ENCODE measurements around the gene PCK1.

Gene PCK1

GRCh38 chr20:57583289-57584257 is 22.7 kb downstream of the PCK1 start:
- H3K4me3 ChIP-seq (ENCODE audit: low read depth, low read length): no peak overlapping the region
- no peak for DNase-seq (ENCODE audit: low read depth)
- no peak for TF ChIP-seq CTCF (IDR thresholded peaks at IDR 0.05; ENCODE audit: low read depth, low read length, missing control alignments)
- in situ Hi-C loops (cut with HindIII; ENCODE audit: low sequenced_read_pairs): no loop called here

GRCh38 chr20:57584768-57585461 is 24.0 kb downstream of the PCK1 start:
- in situ Hi-C loops (cut with HindIII; ENCODE audit: low sequenced_read_pairs): no loop called here
- no peak for DNase-seq (ENCODE audit: low read depth)

GRCh38 chr20:57585466-57586213 is 24.7 kb downstream of the PCK1 start:
- H3K4me3 ChIP-seq (ENCODE audit: low read depth, low read length): no peak overlapping the region
- in situ Hi-C loops (cut with HindIII; ENCODE audit: low sequenced_read_pairs): no loop called here
- TF ChIP-seq CTCF (IDR thresholded peaks at IDR 0.05; ENCODE audit: low read depth, low read length, missing control alignments): no peak
- no peak for DNase-seq (ENCODE audit: low read depth)

More at GRCh38 chr20:57584768-57585461, 24.0 kb downstream of the PCK1 start:
- H3K4me3 ChIP-seq (ENCODE audit: low read depth, low read length): no peak overlapping the region
- no peak for TF ChIP-seq CTCF (IDR thresholded peaks at IDR 0.05; ENCODE audit: low read depth, low read length, missing control alignments)

- no peak overlapping the region for H3K4me3 ChIP-seq (ENCODE audit: low read depth, low read length)
- DNase-seq (ENCODE audit: low read depth): no peak
- no peak for TF ChIP-seq CTCF (IDR thresholded peaks at IDR 0.05; ENCODE audit: low read depth, low read length, missing control alignments)
- in situ Hi-C loops (cut with HindIII; ENCODE audit: low sequenced_read_pairs): no loop called here
Observed at GRCh38 chr20:57586370-57586793, 25.5 kb downstream of the PCK1 start.

- DNase-seq (ENCODE audit: low read depth): no peak
- no peak overlapping the region for H3K4me3 ChIP-seq (ENCODE audit: low read depth, low read length)
- TF ChIP-seq CTCF (IDR thresholded peaks at IDR 0.05; ENCODE audit: low read depth, low read length, missing control alignments): no peak
- in situ Hi-C loops (cut with HindIII; ENCODE audit: low sequenced_read_pairs): no loop called here
Observed at GRCh38 chr20:57586943-57587277, 26.0 kb downstream of the PCK1 start.

GRCh38 chr20:57587278-57587988 is 26.5 kb downstream of the PCK1 start:
- H3K4me3 ChIP-seq (ENCODE audit: low read depth, low read length): no peak overlapping the region
- DNase-seq (ENCODE audit: low read depth): no peak
- in situ Hi-C loops (cut with HindIII; ENCODE audit: low sequenced_read_pairs): no loop called here
- no peak for TF ChIP-seq CTCF (IDR thresholded peaks at IDR 0.05; ENCODE audit: low read depth, low read length, missing control alignments)
